Skin of body (tissue), 2 donors: ENCODE data around the gene SLC7A14. TPM values are rescaled to one million over a fixed set of nuclear protein-coding genes. Genes with fewer than 3 reads are reported as not detected.

ENCODE experiments used
- DNase-seq: peaks from one replicate; lab custom pipeline; 2025; lab: John Stamatoyannopoulos, UW
- total RNA-seq: library from RNA; depleted of rRNA; stranded (reverse); fragments of >200 nt; gene quantifications from one replicate; pipeline ENCODE4 v1.2.3, GENCODE V29; 2014

SLC7A14 gene
- total RNA-seq = under 0.01 TPM

DNA sequence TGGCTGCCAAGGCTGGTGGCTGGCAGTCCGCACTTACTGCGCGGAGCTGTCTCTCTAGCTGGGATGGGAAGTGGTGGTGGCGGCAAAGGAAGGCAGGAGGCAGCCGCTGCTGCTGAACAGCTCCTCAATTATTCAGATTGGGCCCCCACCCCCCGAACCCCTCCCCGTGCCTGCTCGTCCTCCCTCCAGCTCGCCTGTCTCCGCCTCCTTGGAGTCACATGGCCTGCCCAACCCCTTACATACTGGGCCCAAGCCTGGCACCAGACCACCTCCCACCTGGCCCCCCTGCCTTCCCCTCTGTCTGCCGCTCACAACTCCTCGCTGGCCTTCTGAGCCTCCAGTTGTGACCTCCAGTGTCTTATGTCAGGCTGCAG, at the start of gene SLC7A14:
Gene SLC7A14 (minus strand): TSS at position 139 of the 374 bp plus-strand sequence. CDS start 59,139 bp downstream, outside the sequence.
- no peak for DNase-seq

DNA sequence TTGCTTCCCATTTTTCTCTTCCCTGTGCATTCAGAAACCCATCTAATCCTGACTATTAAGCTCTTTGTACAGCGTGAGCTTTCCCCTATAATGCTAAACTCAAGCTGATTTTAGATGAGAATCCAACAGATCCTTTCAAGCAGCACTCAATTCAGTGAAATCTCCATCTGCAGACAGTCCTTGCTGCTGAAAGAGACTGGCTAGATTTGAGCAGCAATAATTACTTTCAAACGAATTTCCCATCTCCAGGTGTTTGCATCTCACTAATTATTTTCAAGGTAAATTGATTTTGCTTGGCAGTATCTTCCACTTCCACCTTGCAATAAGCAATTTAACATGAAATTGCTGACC, 49.5 kb upstream of the SLC7A14 start:
- no peak for DNase-seq

DNA sequence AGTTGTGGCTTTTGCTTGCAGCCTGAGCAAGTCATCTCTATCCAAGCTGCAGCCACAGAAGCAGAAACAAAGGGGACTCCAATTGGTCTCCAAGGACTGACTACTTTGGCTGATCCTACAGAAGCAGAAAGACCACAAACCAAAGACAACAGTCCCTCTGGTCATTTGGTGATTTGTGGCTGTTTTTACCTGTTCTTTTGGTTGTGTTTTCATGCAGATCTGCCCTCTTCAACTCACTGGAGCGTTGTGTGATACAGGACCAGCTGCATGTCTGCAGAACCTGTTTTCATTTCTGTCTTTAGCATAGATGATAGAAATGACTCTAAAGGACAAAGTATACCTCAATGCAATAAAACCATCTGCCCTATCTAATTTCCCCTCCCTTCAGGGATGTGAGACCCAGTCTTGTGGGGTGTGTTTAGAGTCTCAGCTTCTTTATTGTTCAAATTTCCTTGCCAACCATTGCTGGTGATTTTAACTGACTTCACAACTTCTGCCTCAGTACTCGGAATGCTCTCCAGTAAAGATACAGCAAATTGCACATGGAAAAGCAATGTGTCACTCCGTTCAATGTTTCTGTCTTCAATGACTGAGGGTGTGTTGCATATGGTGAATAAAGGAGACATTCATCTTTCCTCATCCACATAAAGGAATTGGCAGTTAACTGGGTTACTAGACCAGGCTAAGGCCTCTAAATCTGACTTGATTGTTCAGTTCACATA, 48.9 kb upstream of the SLC7A14 start:
- DNase-seq = peak; percentile 18

GRCh38 chr3:170633573-170633972, 47.7 kb upstream of the SLC7A14 start:
- DNase-seq = no peak

DNA sequence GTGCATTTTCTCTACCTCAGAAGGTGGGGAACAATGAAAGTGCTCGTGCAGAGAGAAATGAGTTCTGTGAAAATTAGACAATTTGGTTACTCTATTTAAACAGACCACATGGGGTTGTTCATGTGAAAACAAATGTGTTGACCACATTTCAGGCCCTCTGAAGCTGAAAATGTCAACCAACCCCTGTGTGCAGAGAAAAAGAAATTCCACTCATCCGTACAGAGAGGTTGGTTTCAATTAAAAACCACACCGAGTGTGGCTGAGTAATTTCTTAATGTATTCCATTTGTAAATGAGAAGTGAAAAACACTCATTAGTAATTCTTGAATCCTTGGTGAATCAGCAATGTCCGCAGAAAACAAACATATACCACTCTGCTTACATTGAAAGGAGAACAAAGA, 46.9 kb upstream of the SLC7A14 start:
- DNase-seq = peak; percentile 76

- DNase-seq = no peak
Measured at GRCh38 chr3:170631755-170632488, 46.0 kb upstream of the SLC7A14 start.

GRCh38 chr3:170623524-170623923, 37.6 kb upstream of the SLC7A14 start:
- DNase-seq = no peak

- DNase-seq = peak; percentile 98
Measured at GRCh38 chr3:170622369-170623159, 36.7 kb upstream of the SLC7A14 start.

GRCh38 chr3:170621256-170621655, 35.4 kb upstream of the SLC7A14 start:
- DNase-seq = no peak

- DNase-seq = no peak
Measured at GRCh38 chr3:170614214-170614966, 28.5 kb upstream of the SLC7A14 start.

DNA sequence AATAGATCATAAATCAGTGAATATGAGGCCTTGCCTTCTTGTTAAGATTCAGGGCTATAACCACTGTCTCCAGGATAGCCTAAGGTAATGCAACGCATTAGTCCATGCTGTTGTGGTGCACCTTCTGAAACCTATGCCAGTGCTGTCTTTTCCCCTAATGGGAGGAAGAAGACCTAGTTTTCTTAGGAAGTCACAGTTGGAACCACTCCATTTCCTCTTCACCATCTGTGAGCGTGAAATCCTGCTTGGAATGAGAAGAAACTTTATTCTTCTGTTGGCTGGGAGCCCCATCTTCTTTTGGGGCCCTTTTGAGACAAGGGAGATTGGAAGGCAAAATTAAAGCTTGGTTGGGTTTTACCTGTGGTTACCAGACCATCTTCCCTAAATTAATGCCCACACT, 25.9 kb upstream of the SLC7A14 start:
- peak; percentile 40 for DNase-seq

DNA sequence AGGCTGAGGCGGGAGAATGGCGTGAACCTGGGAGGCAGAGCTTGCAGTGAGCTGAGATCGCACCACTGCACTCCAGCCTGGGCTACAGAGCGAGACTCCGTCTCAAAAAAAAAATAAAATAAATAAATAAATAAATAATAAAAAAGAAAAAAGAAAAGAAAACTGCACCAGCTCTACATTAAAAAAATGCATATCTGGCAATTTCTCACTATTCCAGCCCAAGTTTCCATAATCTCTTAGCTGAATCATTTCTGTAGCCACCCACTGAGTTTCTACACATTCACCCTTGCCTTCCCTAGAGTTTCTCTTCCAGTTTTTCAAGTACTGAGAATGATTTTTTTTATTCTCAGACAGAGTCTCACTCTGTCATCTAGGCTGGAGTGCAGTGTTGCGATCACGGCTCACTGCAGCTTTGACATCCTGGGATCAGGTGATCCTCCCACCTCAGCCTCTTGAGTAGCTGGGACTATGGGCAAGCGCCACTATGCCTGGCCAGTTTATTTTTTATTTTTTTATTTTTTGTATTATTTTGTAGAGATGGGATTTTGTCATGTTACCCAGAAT, 24.5 kb upstream of the SLC7A14 start:
- no peak for DNase-seq

GRCh38 chr3:170608475-170608874, 22.6 kb upstream of the SLC7A14 start:
- DNase-seq = no peak

DNA sequence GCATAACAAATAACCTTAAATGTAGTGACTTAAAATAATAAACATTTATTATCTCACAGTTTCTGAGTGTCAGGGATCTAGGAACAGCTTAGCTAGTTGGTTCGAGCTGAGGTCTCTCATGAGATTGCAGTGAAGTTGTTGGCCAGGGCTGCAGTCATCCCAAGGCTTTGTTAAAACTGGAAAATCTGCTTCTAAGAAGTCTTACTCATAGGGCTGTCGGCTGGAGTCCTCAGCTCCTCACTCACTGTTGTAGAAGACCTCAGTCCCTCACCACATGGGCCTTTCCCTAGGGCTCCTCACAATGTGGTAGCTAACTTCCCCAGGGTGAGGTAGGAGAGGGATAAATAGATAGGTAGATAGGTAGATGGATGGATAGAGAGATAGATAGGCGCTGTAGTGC, 20.8 kb upstream of the SLC7A14 start:
- DNase-seq = no peak

DNA sequence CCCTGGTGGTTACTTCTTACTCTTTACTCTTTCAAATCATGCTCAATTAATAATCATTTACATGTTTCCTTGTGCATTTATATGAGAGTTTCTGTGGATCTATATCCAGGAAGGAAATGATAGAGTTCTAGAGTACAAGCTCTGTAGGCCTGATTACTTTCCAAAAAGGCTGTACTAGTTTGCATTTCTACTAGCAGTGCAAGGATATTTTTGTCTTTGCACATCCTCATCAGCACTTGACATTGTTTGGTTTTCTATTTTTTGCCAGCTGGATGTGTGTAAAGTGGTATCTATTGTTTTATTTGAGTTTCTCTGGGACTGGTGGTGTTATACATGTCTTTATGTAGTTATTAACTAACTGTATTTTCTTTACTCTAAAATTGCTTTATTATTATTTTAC, 19.6 kb upstream of the SLC7A14 start:
- no peak for DNase-seq

GRCh38 chr3:170603770-170604510, 18.1 kb upstream of the SLC7A14 start:
- DNase-seq = no peak

DNA sequence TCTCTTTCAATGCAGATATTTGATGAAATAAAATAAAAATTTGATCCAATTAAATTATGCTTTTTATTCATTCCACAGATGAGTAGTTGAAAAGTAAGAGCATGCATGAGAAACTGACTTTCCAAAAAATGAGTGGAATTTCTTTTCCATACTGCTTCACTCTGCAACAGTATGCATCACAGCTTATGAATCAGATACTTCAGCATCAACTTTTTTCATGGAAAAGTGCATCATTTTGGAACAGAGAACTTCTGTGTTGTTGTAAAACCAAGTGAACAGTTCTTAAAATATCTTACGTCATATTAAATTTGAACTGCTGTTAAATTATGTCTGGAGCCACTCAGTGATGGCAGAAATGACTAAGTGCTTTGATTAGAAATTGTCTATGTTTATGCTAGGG, 16.7 kb upstream of the SLC7A14 start:
- no peak for DNase-seq

- DNase-seq = no peak
Measured at GRCh38 chr3:170600005-170600624, 14.2 kb upstream of the SLC7A14 start.

DNA sequence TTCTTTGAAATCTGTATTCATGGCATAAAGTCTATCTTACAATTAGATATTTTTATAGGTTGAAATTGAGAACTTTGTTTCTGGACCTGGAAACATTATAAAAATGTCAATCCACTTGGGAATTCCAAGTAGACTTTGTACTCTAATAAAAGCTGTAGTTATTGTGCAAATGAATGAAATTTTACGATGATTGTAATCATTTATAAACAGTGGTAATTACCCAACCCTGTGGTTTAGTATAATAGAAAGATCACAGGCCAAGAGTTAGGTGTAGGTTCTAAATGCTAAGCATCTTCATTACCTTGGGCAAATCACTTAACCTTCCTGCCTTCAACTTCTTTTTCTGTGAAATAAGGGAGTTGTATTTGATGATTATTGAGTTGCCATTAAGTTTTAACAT, 13.2 kb upstream of the SLC7A14 start:
- no peak for DNase-seq

DNA sequence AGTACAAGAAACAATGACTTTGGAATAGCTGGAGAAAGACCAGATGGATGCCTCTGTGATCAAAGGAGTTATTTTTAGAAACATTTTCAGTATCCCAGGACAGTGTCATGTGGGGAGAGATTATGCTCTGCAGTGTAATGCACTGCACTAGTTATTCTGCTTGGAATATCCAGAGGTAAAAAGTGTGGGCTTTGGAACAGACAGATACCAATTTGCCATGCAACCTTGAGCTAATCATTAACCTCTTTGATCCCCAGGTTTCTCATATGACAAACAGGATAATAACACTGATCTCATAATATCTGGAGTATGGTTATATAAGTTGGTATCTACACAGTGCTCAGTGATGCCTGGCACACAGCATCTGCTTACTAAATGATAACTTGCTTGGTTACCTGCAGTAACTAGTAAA, 12.2 kb upstream of the SLC7A14 start:
- DNase-seq = no peak
